ENCODE data around the gene KDR.

KDR gene

DNA sequence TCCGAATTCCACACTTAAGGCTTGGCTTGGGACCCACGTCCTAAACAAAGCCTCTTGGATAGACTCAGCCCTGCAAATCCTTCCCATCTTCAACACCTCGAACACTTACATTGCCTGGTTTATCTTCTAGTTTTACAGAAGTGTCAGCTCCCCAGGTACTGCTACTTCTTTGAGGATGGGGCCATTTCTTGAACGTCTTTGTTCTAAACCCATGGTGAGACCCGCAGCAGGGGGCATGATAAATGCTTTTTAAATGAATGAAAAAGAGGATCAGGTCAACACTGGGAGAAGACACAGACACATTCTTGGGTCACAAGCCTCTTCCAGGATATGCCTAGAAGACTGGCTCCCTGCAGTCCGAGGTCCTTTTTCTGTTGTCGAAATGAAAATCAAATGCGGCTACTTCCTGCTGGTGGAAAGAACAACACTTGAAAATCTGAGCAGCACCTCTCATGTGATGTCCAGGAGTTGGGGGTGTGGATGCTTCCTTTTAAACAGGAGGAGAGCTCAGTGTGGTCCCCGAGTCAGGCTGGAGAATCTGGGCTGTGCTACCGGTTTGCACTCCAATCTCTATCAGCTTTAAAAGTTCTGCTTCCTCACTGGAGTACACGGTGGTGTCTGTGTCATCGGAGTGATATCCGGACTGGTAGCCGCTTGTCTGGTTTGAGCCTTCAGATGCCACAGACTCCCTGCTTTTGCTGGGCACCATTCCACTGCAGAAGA, 45.8 kb downstream of the KDR start:
- DNase-seq (ENCODE audit: low spot score), result no peak

DNA sequence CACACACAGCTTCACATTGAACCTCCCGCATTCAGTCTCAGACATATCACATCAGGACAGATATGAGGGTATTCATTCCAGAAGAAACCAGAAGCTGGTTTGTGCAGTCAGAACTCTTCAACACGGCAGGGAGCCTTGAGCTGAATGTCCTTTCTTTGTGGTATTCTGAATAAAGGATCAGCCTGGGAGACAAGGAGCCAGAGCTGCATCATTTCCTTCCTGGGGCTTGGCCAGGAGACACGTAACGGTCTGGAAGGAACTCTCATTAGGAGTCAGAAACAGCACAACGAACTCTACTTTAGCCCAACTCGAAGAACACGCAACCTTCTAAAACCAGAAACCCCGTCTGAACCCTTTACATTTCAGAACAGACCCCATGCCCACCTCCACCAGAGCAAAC, 46.4 kb downstream of the KDR start:
- peak; percentile 62 for DNase-seq (ENCODE audit: low spot score)

DNA sequence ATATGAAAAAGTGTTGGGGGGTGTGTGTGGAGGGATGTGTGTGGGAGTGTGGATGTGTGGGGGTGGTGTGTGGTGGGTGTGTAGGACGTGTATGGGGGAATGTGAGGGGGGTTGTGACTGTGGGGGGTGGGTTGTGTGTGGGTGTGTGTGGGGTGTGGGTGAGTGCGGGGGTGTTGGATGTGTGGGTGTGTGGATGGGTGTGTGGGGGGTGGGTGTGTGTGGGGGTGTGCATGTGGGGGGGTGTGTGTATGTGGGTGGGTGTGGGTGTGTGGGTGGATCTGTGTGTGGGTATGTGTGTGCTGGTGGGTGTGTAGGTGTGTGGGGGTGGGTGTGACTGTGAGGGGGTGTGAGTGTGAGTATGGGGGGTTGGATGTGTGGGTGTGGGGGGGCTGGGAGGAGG, 47.8 kb downstream of the KDR start:
- no peak for DNase-seq (ENCODE audit: low spot score)

DNA sequence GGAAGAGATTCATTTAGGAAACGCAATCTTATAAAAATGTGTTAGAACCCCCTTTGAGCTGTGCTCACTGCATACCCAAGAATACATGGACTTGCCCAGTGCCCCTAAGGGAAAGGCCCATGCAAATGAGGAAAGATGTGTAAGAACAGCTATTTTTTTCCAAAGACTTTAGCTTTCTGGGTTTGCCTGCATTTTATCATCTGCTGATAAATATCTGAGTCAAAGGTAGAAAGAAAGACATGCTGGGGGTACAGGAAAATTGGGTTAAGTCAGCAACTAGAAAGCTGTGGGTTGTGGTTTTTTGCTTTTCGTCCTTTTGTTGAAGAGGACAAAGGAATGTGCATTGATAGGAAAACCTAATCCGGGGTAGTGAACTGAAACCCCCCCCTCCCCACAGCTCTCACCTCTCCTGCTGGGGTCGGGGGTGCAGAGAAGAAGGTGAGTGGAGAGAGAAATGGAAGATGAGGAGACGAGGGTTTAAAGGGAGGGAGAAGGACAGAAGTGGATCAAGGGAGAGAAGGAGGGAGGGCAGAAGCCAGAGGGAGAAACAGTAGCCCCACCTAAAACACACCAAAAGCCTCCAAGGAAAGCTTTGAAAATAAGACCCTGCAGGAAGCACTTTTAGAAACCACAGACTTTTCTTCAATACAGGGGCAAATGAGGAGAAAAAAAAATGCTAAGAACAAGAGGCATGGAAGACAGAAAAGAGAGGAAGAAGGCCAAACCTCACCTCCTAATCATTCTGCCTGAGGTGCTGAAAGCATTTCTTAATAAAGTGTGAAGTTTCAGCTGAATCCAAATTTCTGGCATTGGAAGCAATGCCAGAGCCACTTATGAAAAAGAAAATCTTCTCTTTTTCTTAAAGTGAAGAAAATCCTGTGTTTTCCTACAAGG, 49.3 kb downstream of the KDR start:
- DNase-seq (ENCODE audit: low spot score), result no peak

DNA sequence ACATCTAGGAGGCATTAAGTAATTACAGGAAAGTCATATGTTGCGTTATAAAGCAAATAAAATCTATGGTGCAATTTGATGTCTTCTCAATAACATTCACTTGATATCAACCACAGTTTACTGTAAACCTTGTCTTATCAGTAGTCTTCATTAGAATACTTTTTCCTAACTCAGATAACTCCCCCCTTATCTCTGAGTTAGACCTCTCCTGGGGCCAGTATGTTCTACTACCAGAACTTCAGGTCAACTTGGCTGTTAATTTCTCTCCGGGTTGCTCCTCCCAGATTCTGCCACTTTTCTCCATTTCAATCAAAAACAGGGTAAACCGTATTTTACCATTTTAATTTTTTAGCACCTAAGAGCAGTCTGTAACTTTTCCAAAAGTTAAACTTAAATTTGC, 50.0 kb downstream of the KDR start:
- no peak for DNase-seq (ENCODE audit: low spot score)

DNA sequence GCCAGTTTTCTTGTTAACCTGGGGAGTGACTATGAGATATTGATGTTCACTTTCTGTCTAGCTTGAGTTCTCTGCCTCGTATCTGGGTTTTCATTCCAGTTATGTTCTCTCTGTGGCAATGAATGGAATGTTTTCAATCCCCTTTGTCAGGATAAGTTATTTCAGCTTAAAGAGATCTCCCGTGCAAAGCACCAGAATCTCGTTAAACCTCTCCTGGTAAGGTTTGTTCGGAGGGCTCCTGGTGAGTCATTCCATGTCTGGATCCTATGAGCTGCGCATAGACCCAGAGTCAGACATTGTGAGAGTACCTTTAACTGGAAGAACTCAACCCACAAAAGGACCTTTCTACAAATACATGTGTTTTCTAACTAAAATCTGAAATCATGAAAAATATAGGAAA, 51.0 kb downstream of the KDR start:
- no peak for DNase-seq (ENCODE audit: low spot score)

DNA sequence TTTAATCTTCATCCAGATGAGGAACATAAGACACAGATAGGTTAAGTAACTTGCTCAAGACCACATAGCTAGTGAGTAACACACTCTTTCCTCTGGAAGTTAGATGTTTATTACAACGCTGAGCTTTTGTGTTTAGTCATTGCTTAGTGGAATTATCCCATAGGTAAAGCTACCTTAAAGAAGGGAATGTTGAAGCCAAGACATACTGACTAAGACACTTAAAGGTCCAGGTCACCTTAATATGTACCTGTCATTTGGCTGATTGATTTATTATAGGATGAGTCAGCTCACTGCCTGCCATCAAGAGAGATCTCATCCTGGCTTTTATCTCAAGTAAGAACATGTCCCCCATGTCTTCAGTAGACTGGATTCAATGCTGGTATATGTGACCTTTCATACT, 53.4 kb downstream of the KDR start:
- no peak for DNase-seq (ENCODE audit: low spot score)

DNA sequence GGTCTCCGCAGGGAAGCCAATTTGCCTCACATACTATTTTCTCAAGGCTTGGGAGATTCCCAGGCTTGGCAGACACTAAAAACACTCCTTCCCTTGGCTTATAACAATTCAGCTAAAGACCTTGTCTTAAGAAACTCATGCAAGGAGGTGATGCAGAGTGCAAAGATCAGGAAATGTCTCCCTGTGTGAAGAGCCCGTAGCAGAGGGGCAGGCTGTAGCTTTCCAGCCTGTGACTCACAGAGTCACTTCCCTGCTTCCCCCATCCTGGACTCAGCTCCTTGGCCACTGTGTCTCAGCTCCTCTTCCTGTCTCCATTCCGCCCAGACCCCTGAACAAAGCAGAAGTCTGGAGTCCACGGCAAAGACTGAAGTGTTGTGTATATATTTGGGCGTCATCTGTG, 56.1 kb downstream of the KDR start:
- no peak for DNase-seq (ENCODE audit: low spot score)

DNA sequence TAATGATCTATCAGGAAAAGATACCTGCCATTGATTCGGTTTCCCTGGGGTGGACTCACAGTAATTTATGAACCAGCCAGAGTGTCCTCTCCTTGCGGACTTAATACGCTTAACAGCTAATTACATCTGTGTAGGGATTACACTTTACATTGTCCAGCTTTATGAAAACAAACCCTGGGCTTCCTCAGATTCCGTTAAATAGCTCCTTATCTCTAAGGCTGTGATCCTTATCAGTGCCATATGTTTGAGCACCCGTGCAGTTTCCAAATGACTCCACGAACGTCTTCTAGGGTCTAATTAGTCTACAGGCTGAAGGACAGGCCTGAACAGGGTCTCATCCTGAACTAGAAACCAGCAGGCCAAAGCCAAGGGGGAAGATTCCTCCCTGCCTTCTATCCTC, 56.9 kb downstream of the KDR start:
- no peak for DNase-seq (ENCODE audit: low spot score)

DNA sequence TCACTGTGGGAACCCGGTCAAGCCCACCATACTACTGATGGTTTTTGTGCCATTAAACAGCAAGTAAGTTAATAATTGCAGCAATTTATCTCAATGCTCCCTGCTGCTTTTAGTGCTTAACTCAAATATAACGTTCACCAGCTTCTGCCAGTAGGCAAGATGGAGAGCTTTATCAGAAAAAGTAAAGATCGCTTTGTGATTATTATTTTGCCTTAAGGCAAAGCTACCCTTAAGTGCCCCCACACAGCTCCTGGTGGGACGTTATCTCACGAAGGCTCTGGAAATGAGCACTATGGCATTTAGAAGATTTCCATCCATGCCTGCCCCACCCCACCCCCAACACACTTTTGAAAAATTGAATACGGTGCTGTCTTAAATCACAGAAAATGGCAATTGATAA, 59.4 kb downstream of the KDR start:
- no peak for DNase-seq (ENCODE audit: low spot score)

DNA sequence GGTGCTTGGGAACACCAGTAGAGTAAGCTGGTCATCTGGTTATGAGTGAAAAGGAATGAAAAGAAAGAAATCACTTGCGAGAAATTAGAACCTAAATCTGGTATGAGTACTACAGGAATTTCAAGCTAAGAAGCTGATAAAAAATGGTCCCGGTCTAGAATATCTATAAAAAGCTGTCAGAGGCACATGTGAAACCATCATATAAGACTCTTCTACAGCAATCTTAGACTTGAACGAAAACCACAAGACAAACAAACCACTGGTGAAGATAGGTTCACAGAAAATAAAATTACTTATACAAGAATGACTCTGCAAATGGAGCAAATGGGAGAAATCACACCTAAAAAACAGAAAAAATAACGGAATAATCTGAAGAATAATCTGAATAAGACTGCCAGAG, 69.9 kb downstream of the KDR start:
- no peak for DNase-seq (ENCODE audit: low spot score)

DNA sequence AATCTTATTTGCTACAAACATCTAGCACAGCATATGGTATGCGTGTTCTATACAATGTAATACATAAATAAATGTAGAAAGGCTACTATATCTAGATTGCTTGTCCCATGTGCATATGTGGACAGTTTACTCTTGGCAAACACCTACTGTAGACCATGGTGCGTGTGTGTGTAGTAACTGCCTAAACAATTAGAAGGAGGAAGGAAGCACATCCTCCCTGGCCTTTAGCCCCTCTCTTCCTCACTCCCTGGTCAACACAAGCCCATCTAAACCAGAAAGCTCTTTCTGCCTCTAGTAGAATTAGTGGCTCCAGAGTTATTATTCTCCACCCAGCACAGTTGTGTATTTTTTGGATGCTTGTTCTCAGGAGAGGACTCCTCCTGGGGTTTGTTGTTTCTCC, 73.9 kb downstream of the KDR start:
- no peak for DNase-seq (ENCODE audit: low spot score)

DNA sequence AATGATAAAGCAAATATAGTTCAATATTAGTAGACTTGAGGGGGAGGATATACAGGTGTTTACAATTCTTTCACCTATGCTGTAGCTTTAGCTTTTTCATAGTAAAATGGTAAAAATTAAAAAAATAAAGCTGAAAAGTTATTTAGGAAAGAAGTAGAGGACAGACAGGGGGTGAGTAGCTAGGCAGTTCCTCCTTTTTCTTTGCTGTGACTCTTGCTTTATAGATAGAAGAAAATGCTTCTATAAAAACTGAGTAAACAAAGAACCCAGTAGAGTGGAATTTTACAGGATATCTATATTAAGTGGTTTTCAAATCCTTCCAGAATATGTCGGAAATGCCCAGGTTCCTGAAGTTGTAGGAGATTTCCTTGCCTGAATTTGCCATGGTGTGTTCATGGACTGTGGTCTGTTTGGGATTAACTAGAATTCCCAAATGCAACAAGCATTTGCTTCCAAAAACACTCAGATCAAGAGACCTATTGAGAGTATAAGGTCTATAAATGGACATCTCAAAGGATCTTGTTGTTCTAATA, 74.9 kb downstream of the KDR start:
- no peak for DNase-seq (ENCODE audit: low spot score)

DNA sequence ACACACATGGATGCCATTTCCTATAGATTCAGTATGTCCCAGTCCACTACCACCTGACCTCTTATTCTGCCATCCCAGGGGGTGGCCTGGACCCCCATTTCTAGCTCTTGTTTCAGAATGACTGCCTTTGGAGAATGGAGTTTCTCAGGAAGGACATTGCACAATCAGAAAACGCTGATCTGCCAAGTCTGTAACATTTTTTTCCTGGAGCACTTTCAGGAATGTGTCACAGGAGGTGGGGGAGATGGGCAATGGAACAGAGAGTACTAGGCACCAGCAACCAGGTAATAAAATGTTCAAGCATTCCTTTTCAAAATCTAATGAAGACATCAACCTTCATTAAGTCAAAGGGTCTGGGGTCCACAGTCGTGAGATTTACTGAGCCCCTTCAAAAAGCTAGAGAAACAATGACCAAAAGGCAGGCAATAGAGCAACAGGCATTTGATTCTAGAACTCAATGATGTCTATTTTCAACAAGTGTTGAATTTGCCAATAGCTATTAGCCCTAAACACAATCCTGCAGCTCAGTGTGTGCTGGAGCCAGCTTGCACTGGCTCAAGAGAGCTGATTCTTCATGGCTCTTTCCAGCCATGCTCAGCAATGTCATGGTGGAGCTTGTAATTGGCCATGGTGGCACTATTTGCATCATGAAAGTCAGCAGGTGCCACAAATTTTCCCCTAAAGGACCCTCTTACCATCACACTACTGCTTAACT, 87.1 kb downstream of the KDR start:
- peak; percentile 21 for DNase-seq (ENCODE audit: low spot score)

DNA sequence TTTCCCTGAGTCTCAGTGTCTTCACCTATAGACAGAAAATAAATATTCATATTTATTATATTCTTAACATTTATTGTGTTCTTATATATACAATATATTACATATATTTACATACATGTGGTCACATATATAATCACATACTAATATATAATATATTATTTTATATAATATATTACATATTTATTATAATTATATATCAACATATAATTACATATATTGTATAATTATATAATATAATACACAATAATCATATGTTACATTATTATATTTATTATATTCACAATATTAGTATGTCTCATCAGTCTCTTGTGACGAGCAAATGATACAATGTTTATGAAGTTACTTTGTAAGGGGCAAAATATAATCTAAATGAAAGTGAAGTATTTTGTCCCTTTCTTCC, 87.7 kb downstream of the KDR start:
- DNase-seq (ENCODE audit: low spot score), result no peak

DNA sequence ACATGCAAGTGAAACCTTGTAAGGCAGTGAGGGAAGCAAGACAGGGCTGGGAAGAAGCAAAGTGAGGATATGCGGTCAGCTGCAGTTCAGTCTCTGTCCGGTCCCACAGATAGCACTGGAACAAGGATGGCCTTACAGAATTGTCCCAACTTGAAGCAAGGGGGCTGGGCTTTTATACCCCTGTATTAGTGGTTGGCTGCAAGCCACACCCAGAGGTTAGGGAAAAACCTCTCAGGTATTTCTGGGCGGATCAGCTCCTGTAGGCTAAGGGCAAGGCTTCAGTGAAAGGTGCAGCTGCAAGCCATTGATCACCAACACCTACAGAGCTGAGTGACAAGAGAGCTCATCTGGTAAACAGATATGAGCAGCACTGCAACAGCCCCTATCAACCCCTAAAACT, 89.0 kb downstream of the KDR start:
- no peak for DNase-seq (ENCODE audit: low spot score)

DNA sequence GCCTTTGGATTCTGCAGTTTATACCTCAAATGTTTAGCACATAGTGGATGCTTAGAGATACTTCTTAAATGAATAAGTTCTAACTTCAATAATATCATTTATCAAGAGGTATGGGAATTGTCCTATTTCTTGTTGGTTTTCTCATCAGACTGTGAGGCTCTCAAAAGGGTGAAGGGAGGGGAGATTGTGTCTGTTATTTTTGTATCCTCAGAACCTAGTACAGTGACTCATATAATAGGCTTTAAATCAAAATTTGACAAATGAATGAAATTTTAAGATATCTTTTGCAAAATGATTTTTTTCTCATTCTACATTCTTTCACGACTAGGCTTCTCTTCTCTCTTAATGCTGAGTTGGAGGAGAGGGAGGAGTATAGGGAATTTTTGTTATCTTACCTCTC, 89.5 kb downstream of the KDR start:
- no peak for DNase-seq (ENCODE audit: low spot score)

DNA sequence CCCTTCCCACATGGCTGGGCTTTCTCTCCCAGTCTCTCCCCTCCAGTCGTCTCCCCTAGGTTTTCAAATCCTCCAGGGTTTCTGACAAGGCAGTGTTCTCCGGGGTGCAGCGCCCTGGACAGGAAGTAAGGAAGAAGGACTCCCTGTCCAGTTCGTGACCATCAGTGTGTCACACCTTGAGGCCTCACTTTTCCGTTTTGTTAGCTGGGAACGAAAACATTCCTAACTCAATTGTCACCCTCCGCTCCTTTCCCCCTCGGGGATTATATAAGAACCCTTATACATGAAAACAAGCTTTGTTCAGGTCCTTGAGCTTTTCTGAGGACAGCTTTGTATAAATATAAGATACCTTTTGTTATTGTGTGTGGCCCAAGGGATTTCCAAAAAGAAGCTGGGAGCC, 92.1 kb downstream of the KDR start:
- DNase-seq (ENCODE audit: low spot score), result no peak

DNA sequence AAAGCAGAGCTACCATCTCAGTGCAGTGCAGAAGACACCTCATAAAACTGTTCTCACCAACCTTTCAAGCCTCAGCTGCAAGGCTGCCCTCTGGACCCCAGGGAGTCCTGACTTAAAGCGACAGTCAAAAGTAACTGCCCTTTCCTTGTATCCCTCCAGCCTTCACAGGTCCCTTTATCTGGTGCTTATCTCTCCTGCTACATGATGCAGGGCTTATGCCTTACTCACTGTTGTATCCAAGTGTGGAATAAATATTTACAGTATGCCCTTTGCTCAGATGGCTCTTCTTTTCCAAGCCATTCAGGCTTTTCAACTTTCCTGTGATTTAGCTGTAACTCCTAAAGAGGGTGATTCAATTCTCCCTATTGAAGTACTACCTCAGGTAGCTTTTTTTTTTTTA, 92.6 kb downstream of the KDR start:
- no peak for DNase-seq (ENCODE audit: low spot score)

DNA sequence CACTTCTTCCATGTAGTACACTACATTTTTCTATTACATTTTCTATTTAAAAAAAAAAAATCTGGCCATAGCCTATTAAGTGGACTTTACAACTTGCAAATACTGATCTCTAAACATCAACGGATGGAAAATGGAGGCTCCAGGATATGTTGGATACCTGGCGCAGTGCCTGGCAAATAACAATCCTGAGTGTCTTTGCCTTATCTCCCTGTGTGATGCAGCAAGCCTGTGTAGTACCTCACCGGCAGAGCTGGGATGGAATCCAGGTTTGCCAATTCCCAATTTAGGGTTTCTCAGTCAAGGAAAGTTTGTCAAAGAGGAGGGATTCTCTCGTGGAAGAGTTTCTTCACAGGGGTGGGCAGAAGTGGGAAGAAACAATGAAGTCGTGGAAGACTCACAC, 93.2 kb downstream of the KDR start:
- DNase-seq (ENCODE audit: low spot score), result no peak

DNA sequence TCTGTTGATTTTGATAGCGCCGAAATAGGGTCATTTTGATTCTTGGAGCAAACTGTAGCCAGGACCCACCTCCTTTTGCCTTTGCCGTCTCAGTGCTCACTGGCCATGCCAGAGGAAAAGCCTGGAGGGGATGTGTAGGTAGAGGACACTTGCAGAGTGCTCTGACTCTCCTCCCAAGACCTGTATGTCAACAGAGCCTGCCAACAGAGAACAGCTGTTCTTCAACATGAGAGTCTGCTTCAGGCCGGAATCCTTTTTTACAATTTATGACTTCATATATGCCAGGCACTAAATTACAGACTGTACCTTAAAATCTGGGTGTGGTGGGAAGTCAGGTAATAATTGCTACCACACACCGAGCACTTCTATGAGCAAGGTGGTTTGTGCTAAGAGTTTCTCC, 94.2 kb downstream of the KDR start:
- DNase-seq (ENCODE audit: low spot score), result no peak

DNA sequence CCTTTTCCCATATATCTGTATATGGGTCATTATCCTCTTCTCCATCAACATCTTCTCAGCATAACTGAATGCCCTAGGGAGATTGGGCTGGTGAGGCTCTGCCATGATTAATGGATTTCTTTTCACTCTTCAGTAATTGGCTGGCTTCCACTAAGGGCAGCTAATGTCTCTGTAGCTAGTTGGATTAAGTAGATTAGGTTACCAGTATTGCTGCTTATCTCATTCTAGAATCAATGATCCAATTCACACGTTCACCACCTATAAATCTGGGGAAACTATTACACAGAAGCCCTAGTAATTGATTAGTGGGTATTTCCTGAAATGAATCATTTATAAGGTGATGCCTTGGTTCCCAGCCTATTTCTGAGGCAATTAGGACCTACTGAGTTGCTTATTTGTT, 94.8 kb downstream of the KDR start:
- DNase-seq (ENCODE audit: low spot score), result no peak
